Activated CD4-positive, CD25-positive, alpha-beta regulatory T cell treated with anti-CD3 and anti-CD28 coated beads, Interleukin-2, amount 50 U/mL, for 16 hours (primary cell): ENCODE results near the gene UBXN2A.
"Not testable (repeated sequence)": the region's sequence is repeated elsewhere in the genome, so short reads cannot be mapped to it uniquely, and the experiment has no call there.

Source experiments
- DNase-seq: peaks from one replicate; pipeline ENCODE4 v3.0.0-alpha.2; 2020; ENCODE audit warnings: low read depth, low spot score

Gene UBXN2A

GRCh38 chr2:24011250-24012104 is 71.2 kb downstream of the UBXN2A start:
- no peak for DNase-seq

GRCh38 chr2:24012521-24013188 is 72.4 kb downstream of the UBXN2A start:
- DNase-seq = no peak

GRCh38 chr2:24014902-24015301 is 74.6 kb downstream of the UBXN2A start:
- not testable (repeated sequence) for DNase-seq

- no peak for DNase-seq
Measured at GRCh38 chr2:24015562-24016375, 75.5 kb downstream of the UBXN2A start.

GRCh38 chr2:24016376-24016761 is 76.1 kb downstream of the UBXN2A start:
- DNase-seq = no peak

GRCh38 chr2:24016853-24017703 is 76.8 kb downstream of the UBXN2A start:
- no peak for DNase-seq

GRCh38 chr2:24017711-24018110 is 77.4 kb downstream of the UBXN2A start:
- no peak for DNase-seq

- DNase-seq = no peak
Measured at GRCh38 chr2:24018241-24018640, 78.0 kb downstream of the UBXN2A start.

GRCh38 chr2:24019729-24020128 is 79.5 kb downstream of the UBXN2A start:
- DNase-seq = no peak

- no peak for DNase-seq
Measured at GRCh38 chr2:24020244-24020643, 80.0 kb downstream of the UBXN2A start.

GRCh38 chr2:24021122-24021998 is 81.1 kb downstream of the UBXN2A start:
- DNase-seq = no peak

GRCh38 chr2:24022324-24022974 is 82.2 kb downstream of the UBXN2A start:
- no peak for DNase-seq

- DNase-seq = no peak
Measured at GRCh38 chr2:24022975-24023575, 82.8 kb downstream of the UBXN2A start.

GRCh38 chr2:24024018-24024417 is 83.8 kb downstream of the UBXN2A start:
- no peak for DNase-seq

GRCh38 chr2:24024996-24025663 is 84.9 kb downstream of the UBXN2A start:
- DNase-seq = no peak

GRCh38 chr2:24026233-24026632 is 86.0 kb downstream of the UBXN2A start:
- no peak for DNase-seq

GRCh38 chr2:24038786-24039499 is 98.7 kb downstream of the UBXN2A start:
- DNase-seq = no peak

GRCh38 chr2:24040511-24040910 is 100.2 kb downstream of the UBXN2A start:
- no peak for DNase-seq
